ENCODE measurements around the gene CTSA. TPM values are rescaled to one million over a fixed set of nuclear protein-coding genes. Genes with fewer than 3 reads are reported as not detected.

Gene CTSA
- total RNA-seq, 4 donors from 2014 or later: 42.7 to 103 (median 51.3) TPM

DNA sequence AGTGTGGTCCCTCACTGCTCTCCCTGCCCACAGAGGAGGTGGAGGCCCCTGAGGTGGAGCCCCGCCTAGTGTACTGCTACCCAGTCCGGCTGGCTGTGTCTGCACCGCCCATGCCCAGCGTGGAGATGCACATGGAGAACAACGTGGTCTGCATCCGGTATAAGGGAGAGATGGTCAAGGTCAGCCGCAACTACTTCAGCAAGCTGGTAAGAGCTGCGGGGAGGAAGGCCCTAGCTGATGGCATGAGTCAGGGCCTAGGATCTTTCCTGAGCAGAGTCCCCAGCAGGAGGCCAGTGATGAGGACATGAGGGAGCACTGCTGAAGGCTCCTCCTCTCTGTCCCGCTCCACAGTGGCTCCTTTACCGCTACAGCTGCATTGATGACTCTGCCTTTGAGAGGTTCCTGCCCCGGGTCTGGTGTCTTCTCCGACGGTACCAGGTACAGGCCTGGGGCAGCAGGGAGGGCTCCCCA, 54.6 kb downstream of the CTSA start:
- Histone ChIP-seq H3K4me3 (replicated peaks in 1 of 3) (no peak overlapping the region), H3K9me3 (no peaks in the 10 kb centered on the region), H3K27ac (no peak overlapping the region), H3K4me1 (no peaks in the 10 kb centered on the region), H3K27me3 (no peaks in the 10 kb centered on the region), H3K36me3 (peaks cover 91 to 95% of the 10 kb centered on the region in 2 donors)
- DNase-seq: no peak
- 86 to 89% methylated on average over 10 of the region's 13 CpGs for WGBS, 2 donors
- TF ChIP-seq CTCF (IDR thresholded peaks at IDR 0.05): no peak
- no peak for TF ChIP-seq POLR2A (IDR thresholded peaks at IDR 0.05)
- intact Hi-C loops (cut with DNase I): no loop called here

DNA sequence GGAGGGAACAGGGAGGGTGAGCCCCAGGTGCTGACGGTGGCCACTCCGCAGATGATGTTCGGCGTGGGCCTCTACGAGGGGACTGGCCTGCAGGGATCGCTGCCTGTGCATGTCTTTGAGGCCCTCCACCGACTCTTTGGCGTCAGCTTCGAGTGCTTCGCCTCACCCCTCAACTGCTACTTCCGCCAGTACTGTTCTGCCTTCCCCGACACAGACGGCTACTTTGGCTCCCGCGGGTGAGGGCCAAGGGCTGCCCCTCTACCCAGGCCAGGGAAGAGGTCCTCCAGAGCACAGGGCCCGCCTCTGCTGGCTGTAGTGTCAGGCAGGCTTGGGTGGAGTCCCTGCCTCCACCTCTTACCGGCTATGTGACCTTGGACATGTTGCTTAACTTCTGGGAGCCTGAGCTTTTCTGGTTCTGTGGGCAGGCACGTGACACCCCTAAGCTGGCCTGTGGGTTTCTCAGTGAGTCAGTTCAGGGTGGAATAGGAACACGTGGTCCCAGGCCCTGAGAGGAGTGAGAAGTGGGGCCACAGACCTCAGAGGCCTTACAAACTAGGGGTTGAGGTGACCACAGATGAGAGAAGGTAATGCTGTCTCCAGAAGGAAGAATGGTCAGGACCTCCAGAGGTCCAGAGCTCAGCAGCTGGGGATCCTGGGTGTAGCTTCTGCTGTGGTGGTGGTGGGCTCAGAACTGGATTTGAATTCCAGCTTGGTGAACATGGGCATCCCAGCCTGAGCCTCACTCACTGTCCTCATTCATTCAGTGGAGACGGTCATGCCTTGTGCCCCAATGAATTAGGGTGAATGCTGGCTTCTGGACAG, 55.2 kb downstream of the CTSA start:
- no peaks in the 10 kb centered on the region for H3K27me3 ChIP-seq
- H3K27ac ChIP-seq: no peak overlapping the region
- peaks cover 0 to 2% of the 10 kb centered on the region in 2 donors for H3K4me1 ChIP-seq
- H3K9me3 ChIP-seq: no peaks in the 10 kb centered on the region
- intact Hi-C loops (cut with DNase I): no loop called here
- H3K36me3 ChIP-seq: peaks cover 89 to 91% of the 10 kb centered on the region in 2 donors
- TF ChIP-seq CTCF (IDR thresholded peaks at IDR 0.05) (no peak), POLR2A (IDR thresholded peaks at IDR 0.05) (no peak)
- no peak overlapping the region for H3K4me3 ChIP-seq (replicated peaks in 1 of 3)
- WGBS, 2 donors: 86 to 89% methylated on average over 17 to 20 of the region's 20 CpGs
- DNase-seq: peak in 1 of 2 donors; percentile 33

GRCh38 chr20:45947110-45947866, 56.2 kb downstream of the CTSA start:
- no peaks in the 10 kb centered on the region for H3K9me3 ChIP-seq
- no peak for DNase-seq
- H3K36me3 ChIP-seq: peaks cover 92 to 93% of the 10 kb centered on the region in 2 donors
- no peaks in the 10 kb centered on the region for H3K27me3 ChIP-seq
- TF ChIP-seq CTCF (IDR thresholded peaks at IDR 0.05) (no peak), POLR2A (IDR thresholded peaks at IDR 0.05) (no peak)
- no peak overlapping the region for H3K4me3 ChIP-seq (replicated peaks in 1 of 3)
- WGBS, 2 donors: 89 to 97% methylated on average over 10 to 25 of the region's 29 CpGs
- H3K4me1 ChIP-seq: peaks cover 0 to 4% of the 10 kb centered on the region in 2 donors
- H3K27ac ChIP-seq: no peak overlapping the region
- intact Hi-C loops (cut with DNase I): no loop called here

GRCh38 chr20:45948261-45948733, 57.2 kb downstream of the CTSA start:
- no peak for DNase-seq
- H3K27ac ChIP-seq: no peak overlapping the region
- 75 to 82% methylated on average over 2 to 6 of the region's 7 CpGs for WGBS, 2 donors
- TF ChIP-seq POLR2A (IDR thresholded peaks at IDR 0.05) (no peak), CTCF (IDR thresholded peaks at IDR 0.05) (no peak)
- H3K4me3 ChIP-seq (replicated peaks in 1 of 3): no peak overlapping the region
- intact Hi-C loops (cut with DNase I): no loop called here
- H3K27me3 ChIP-seq: no peaks in the 10 kb centered on the region
- peaks cover 0 to 4% of the 10 kb centered on the region in 2 donors for H3K4me1 ChIP-seq
- H3K9me3 ChIP-seq: no peaks in the 10 kb centered on the region
- peaks cover 91 to 93% of the 10 kb centered on the region in 2 donors for H3K36me3 ChIP-seq

Other genes starting within 250 kb of the CTSA start
- not detected for gene WFDC11, start 221.1 kb upstream of the CTSA start, total RNA-seq
- not detected for gene WFDC13, start 189.3 kb upstream of the CTSA start, total RNA-seq
- not detected for gene WFDC10B, start 186.3 kb upstream of the CTSA start, total RNA-seq
- gene SPINT4, start 169.0 kb upstream of the CTSA start, total RNA-seq: not detected
- gene WFDC3, start 99.5 kb upstream of the CTSA start, total RNA-seq: under 1 TPM in 1 of 4 donors, not detected in 3; 0.94 TPM
- 10 to 100 TPM; 22.1 to 26.4 (median 24.9) TPM for gene DNTTIP1, start 99.4 kb upstream of the CTSA start, total RNA-seq
- gene UBE2C, start 78.7 kb upstream of the CTSA start, total RNA-seq: 1 to 10 TPM in 2 of 4 donors, under 1 TPM in 1, not detected in 1; 0.45 to 5.8 (median 2.6) TPM
- gene TNNC2, start 64.0 kb upstream of the CTSA start, total RNA-seq: 1 to 10 TPM in 1 of 4 donors, not detected in 3; 1.4 TPM
- gene SNX21, start 57.5 kb upstream of the CTSA start, total RNA-seq: 10 to 100 TPM; 41.5 to 54.9 (median 48.8) TPM
- gene ACOT8, start 33.9 kb upstream of the CTSA start, total RNA-seq: 10 to 100 TPM; 36.3 to 73.8 (median 50.6) TPM
- gene ZSWIM3, start 33.7 kb upstream of the CTSA start, total RNA-seq: 1 to 10 TPM; 2.2 to 4.5 (median 3.9) TPM
- 10 to 100 TPM in 2 of 4 donors, 1 to 10 TPM in 2; 7.7 to 14.6 (median 10.9) TPM for gene ZSWIM1, start 10.1 kb upstream of the CTSA start, total RNA-seq
- gene SPATA25, start 3.7 kb upstream of the CTSA start, total RNA-seq: 1 to 10 TPM in 3 of 4 donors, not detected in 1; 3.0 to 8.8 (median 5.0) TPM
- 10 to 100 TPM; 12.6 to 17.4 (median 16.1) TPM for gene NEURL2, start 127 bp upstream of the CTSA start, total RNA-seq
- 100 to 1,000 TPM in 1 of 4 donors, 10 to 100 TPM in 3; 22.7 to 260 (median 70.1) TPM for gene PLTP, start 20.8 kb downstream of the CTSA start, total RNA-seq
- 10 to 100 TPM; 28.1 to 63.6 (median 49.1) TPM for gene PCIF1, start 43.3 kb downstream of the CTSA start, total RNA-seq
- 10 to 100 TPM; 18.1 to 31.6 (median 25.6) TPM for gene ZNF335, start 80.9 kb downstream of the CTSA start, total RNA-seq
- 1 to 10 TPM in 2 of 4 donors, under 1 TPM in 2; 0.33 to 1.4 (median 1.1) TPM for gene MMP9, start 117.6 kb downstream of the CTSA start, total RNA-seq
- gene SLC12A5, start 137.9 kb downstream of the CTSA start, total RNA-seq: 1 to 10 TPM in 1 of 4 donors, not detected in 3; 1.6 TPM
- 10 to 100 TPM; 31.4 to 46.1 (median 37.4) TPM for gene NCOA5, start 198.6 kb downstream of the CTSA start, total RNA-seq
- 10 to 100 TPM; 13.0 to 15.9 (median 15.0) TPM for gene CD40, start 227.0 kb downstream of the CTSA start, total RNA-seq

Data from thyroid gland (tissue), 4 donors.